Heart left ventricle (tissue), 13 donors: ENCODE results near the gene NFIC.

Experiments
- CTCF ChIP-seq, 12 donors: fragments of 200-600 bp; sonication (generic) in 4 of 12; IDR thresholded peaks; one replicate each; pipeline versions ENCODE4 v1.5.0 to v1.8.0; 2018 to 2022; ENCODE audit warnings: antibody characterized with exemption in 12 of 12, mild to moderate bottlenecking in 5 of 12
- POLR2A ChIP-seq, 2 donors: fragments of 450-650 bp; IDR thresholded peaks; one replicate each; pipeline ENCODE4 v1.6.1; 2017; ENCODE audit warnings: antibody characterized with exemption in 2 of 2, mild to moderate bottlenecking in 2 of 2, moderate library complexity in 2 of 2
- donor health status: ischemic (EF 13 %, LVEDD 7.1; RV severe dilation, severe dysfunction).
- donor health status: DM: no; HTN: yes; CAD: no.
- donor health status: DM: no; HTN: no; CAD: no.
- donor health status: ischemic (EF 25% LVEDD 6.9; RV normal size, moderate dysfunction).
- donor health status: ischemic (EF 25% LVEDD 5.7; RV mildly dilated, moderate dysfunction).
- donor health status: ischemic (EF 35%, LVEDD 5.7; RV mildly dilated, moderate dysfunction).
- donor health status: nonischemic (EF 11% LVEDD 7.7; RV severe dilation, severe dysfunction).
- donor health status: DM: yes; HTN: yes; CAD: no.
- donor health status: PGD.
- donor health status: ischemic (EF 29% LVEDD 5.4; RV normal size, mild dysfunction).
- donor health status: nonischemic (EF 23%, LVEDD 6.1; RV moderate dilation, normal function).

- no peak for TF ChIP-seq CTCF (IDR thresholded peaks at IDR 0.05)
- TF ChIP-seq POLR2A (IDR thresholded peaks at IDR 0.05), result no peak
These were observed 130.2 kb downstream of the NFIC start for GRCh38 chr19:3496392-3497273.
